ENCODE measurements around the gene PGAP6. TPM values are rescaled to one million over a fixed set of nuclear protein-coding genes. Genes with fewer than 3 reads are reported as not detected.
A peak's percentile ranks its signal among the peaks of the same experiment; 100 is the strongest.

The PGAP6 gene
- total and polyA plus RNA-seq, 9 of the 15 experiments (the other 6 are each of a cell fraction or from before 2014, with no cell fraction given), result 0.45 to 50.2 (median 39.3) TPM

DNA sequence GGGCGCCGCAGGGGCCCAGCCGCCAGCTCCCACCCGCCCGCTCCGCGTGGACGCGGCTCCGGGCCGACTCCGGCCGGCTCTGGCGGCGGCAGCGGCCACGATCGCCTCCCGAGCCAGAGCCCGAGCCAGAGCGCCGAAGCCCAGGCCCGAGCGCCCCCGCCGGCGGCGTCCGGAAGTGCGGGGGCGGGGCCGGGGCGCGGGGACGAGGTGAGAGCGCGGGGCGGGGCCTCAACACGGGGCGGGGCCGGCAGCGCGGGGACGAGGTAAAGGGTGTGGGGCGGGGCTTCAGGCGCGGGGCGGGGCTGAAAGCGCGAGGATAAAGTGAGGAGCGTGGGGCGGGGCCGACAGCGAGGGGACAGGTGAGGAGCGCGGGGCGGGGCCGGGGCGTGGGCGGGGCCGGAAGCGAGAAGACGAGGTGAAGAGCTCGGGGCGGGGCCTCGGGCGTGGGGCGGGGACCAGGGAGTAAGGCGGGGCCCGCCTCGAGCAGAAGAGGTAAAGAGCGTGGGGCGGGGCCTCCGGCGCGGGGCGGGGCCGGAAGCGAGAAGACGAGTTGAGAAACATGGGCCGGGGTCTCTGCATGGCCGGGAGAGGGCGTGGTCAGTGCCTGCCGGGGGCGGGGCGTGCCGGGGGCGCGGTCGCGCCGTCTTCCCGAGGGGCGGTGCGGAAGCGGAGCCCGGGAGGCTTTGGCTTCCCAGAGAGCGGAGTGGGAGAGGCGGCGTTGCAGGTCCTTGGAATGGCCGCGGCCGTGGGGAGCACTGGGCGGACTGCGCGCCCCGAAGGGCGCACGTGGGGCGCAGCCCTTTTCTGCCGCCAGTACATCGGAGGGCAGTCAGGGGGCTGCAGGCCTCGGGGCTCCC is 29.0 kb downstream of the PGAP6 start, which contains the start of gene AXIN1 (continued):
- TF ChIP-seq FOXP1 (CRISPR knock-in tag; IDR thresholded peaks at IDR 0.05) (no peak), ZNF764 (CRISPR knock-in tag; IDR thresholded peaks at IDR 0.05; ENCODE audit: low read depth) (no peak), EGR1 (conservative IDR thresholded peaks at IDR 0.05) (0 out of 2 replicates have a peak, but pooled peaks have one; percentile 42), SPI1 (IDR thresholded peaks at IDR 0.05; ENCODE audit: borderline replicate concordance, low read depth, low read length) (no peak), SRSF1 (IDR thresholded peaks at IDR 0.05; ENCODE audit: low read depth, low read length) (no peak), U2AF1 (optimal IDR thresholded peaks at IDR 0.05; ENCODE audit: low read depth, low read length) (no peak), SRSF7 (optimal IDR thresholded peaks at IDR 0.05; ENCODE audit: low read depth, low read length) (no peak), MXI1 (IDR thresholded peaks at IDR 0.05; ENCODE audit: low read depth, low read length) (0 out of 2 replicates have a peak, but pooled peaks have one; percentile 48), ZSCAN32 (CRISPR knock-in tag; IDR thresholded peaks at IDR 0.05) (no peak), EZH2 (IDR thresholded peaks at IDR 0.05; ENCODE audit: borderline replicate concordance, low read depth, low read length) (no peak), AFF1 (IDR thresholded peaks at IDR 0.05; ENCODE audit: low read depth in 1 of 2, partially characterized antibody in 2 of 2) (no peak), BCOR (IDR thresholded peaks at IDR 0.05) (no peak), ETS1 (conservative IDR thresholded peaks at IDR 0.05; ENCODE audit: control insufficient read depth, low read depth, low read length) (peak; percentile 47; the same call in 1 of the 2 replicates), CTBP1 (IDR thresholded peaks at IDR 0.05; ENCODE audit: borderline replicate concordance) (0 out of 2 replicates have a peak, but pooled peaks have one; percentile 11)
- TF ChIP-seq, protein P1, sequence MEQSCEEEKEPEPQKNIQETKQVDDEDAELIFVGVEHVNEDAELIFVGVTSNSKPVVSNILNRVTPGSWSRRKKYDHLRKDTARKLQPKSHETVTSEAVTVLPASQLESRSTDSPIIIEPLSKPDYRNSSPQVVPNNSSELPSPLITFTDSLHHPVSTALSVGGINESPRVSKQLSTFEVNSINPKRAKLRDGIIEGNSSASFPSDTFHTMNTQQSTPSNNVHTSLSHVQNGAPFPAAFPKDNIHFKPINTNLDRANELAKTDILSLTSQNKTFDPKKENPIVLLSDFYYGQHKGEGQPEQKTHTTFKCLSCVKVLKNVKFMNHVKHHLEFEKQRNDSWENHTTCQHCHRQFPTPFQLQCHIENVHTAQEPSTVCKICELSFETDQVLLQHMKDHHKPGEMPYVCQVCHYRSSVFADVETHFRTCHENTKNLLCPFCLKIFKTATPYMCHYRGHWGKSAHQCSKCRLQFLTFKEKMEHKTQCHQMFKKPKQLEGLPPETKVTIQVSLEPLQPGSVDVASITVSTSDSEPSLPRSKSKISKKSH (CRISPR knock-in tag; IDR thresholded peaks at IDR 0.05), result no peak
- TF ChIP-seq, protein P2, sequence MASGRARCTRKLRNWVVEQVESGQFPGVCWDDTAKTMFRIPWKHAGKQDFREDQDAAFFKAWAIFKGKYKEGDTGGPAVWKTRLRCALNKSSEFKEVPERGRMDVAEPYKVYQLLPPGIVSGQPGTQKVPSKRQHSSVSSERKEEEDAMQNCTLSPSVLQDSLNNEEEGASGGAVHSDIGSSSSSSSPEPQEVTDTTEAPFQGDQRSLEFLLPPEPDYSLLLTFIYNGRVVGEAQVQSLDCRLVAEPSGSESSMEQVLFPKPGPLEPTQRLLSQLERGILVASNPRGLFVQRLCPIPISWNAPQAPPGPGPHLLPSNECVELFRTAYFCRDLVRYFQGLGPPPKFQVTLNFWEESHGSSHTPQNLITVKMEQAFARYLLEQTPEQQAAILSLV (tag; IDR thresholded peaks at IDR 0.05), result no peak

Data from K562 (cell line).